GM23338 (cell line): ENCODE measurements around the gene RNF115. TPM values are rescaled to one million over a fixed set of nuclear protein-coding genes. Genes with fewer than 3 reads are reported as not detected.

Experiments
- ATAC-seq: fragments of 200-7000 bp; cut with Tn5 transposase; 3 replicates; pipeline ENCODE4 v1.9.1; 2020
- DNase-seq: peaks from one replicate; pipeline ENCODE4 v3.0.0-alpha.2; 2015; ENCODE audit warnings: low spot score
- H2AFZ ChIP-seq: fragments of 200-600 bp; sonication (generic); 2 replicates; pipeline ENCODE4 v1.8.0; 2016; ENCODE audit warnings: antibody characterized with exemption, mild to moderate bottlenecking, moderate library complexity
- H3F3A ChIP-seq: fragments of 200-600 bp; sonication (generic); replicated peaks from 2 replicates; pipeline ENCODE4 v1.8.0; 2017; ENCODE audit warnings: antibody characterized with exemption, mixed run types, low read depth
- H3K27ac ChIP-seq: fragments of 200-600 bp; sonication (generic); 2 replicates; pipeline ENCODE4 v1.6.1; 2016; ENCODE audit warnings: low read depth
- H3K27me3 ChIP-seq: fragments of 200-600 bp; sonication (generic); 2 replicates; pipeline ENCODE4 v1.8.0; 2016; ENCODE audit warnings: mild to moderate bottlenecking, mixed run types, moderate library complexity; ENCODE audit not compliant: insufficient read depth
- H3K36me3 ChIP-seq: fragments of 200-600 bp; sonication (generic); 2 replicates; pipeline ENCODE4 v1.8.0; 2016; ENCODE audit warnings: mild to moderate bottlenecking; ENCODE audit not compliant: insufficient read depth
- H3K4me1 ChIP-seq: fragments of 200-600 bp; sonication (generic); 2 replicates; pipeline ENCODE4 v1.8.0; 2016; ENCODE audit warnings: mild to moderate bottlenecking, moderate library complexity; ENCODE audit not compliant: insufficient read depth
- H3K4me2 ChIP-seq: fragments of 200-600 bp; sonication (generic); 2 replicates; pipeline ENCODE4 v1.7.1; 2017; ENCODE audit warnings: mixed run types
- H3K4me3 ChIP-seq: fragments of 200-600 bp; sonication (generic); 2 replicates; pipeline ENCODE4 v1.6.1; 2016; ENCODE audit warnings: mixed run types
- H3K79me2 ChIP-seq: fragments of 200-600 bp; sonication (generic); replicated peaks from 2 replicates; pipeline ENCODE4 v1.8.0; 2017; ENCODE audit warnings: mild to moderate bottlenecking; ENCODE audit not compliant: insufficient read depth
- H3K9me2 ChIP-seq: fragments of 200-600 bp; sonication (generic); 2 replicates; pipeline ENCODE4 v1.8.0; 2017; ENCODE audit not compliant: insufficient read depth
- H4K20me1 ChIP-seq: fragments of 200-600 bp; sonication (generic); replicated peaks from 2 replicates; pipeline ENCODE4 v1.8.0; 2017; ENCODE audit warnings: mild to moderate bottlenecking; ENCODE audit not compliant: insufficient read depth
- H3K27ac Mint-ChIP-seq: 2 replicates; pipeline ENCODE4 v1.8.0; 2020; ENCODE audit warnings: inconsistent platforms, mild to moderate bottlenecking, moderate library complexity, mixed read lengths
- H3K27me3 Mint-ChIP-seq: 3 replicates; pipeline ENCODE4 v1.8.0; 2022; ENCODE audit warnings: low read depth, mild to moderate bottlenecking, moderate library complexity, mixed read lengths, inconsistent platforms; ENCODE audit not compliant: insufficient read depth, poor library complexity
- H3K36me3 Mint-ChIP-seq: 3 replicates; pipeline ENCODE4 v1.8.0; 2021; ENCODE audit warnings: low read depth, mild to moderate bottlenecking, inconsistent platforms, moderate library complexity, mixed read lengths
- H3K4me1 Mint-ChIP-seq: 3 replicates; pipeline ENCODE4 v1.8.0; 2020; ENCODE audit warnings: mild to moderate bottlenecking, inconsistent platforms, mixed read lengths
- H3K4me3 Mint-ChIP-seq: 3 replicates; pipeline ENCODE4 v1.8.0; 2021; ENCODE audit warnings: moderate library complexity, mild to moderate bottlenecking, inconsistent platforms, mixed read lengths
- H3K9me3 Mint-ChIP-seq: 3 replicates; pipeline ENCODE4 v1.8.0; 2020; ENCODE audit warnings: moderate library complexity, mild to moderate bottlenecking, inconsistent platforms, mixed read lengths
- CTCF ChIP-seq, 2 experiments: fragments of 200-600 bp in 1 of 2; sonication (generic) in 1 of 2; conservative IDR thresholded peaks; 2 replicates each; pipeline versions ENCODE4 v1.5.1 to v1.6.1; 2016 to 2017; ENCODE audit warnings: antibody characterized with exemption in 2 of 2, low read depth in 2 of 2, mild to moderate bottlenecking in 2 of 2, moderate library complexity in 1 of 2
- ETS1 ChIP-seq: IDR thresholded peaks from 2 replicates; pipeline ENCODE4 v1.6.1; 2016; ENCODE audit warnings: antibody characterized with exemption
- EZH2phosphoT487 ChIP-seq: fragments of 200-600 bp; sonication (generic); IDR thresholded peaks from one replicate; pipeline ENCODE4 v1.8.1; 2018; ENCODE audit warnings: antibody characterized with exemption; ENCODE audit not compliant: unreplicated experiment
- NANOG ChIP-seq: IDR thresholded peaks from 2 replicates; pipeline ENCODE4 v1.6.1; 2016; ENCODE audit warnings: antibody characterized with exemption, borderline replicate concordance
- POLR2AphosphoS5 ChIP-seq: IDR thresholded peaks from 2 replicates; pipeline ENCODE4 v1.6.1; 2016; ENCODE audit warnings: antibody characterized with exemption, low read depth
- REST ChIP-seq: IDR thresholded peaks from one replicate; pipeline ENCODE4 v1.6.1; 2018; ENCODE audit warnings: antibody characterized with exemption; ENCODE audit not compliant: unreplicated experiment
- STAT1 ChIP-seq: IDR thresholded peaks from one replicate; pipeline ENCODE4 v1.6.1; 2016; ENCODE audit warnings: antibody characterized with exemption; ENCODE audit not compliant: unreplicated experiment
- ZNF331 ChIP-seq: fragments of 250-450 bp; sonication (Bioruptor Pico); IDR thresholded peaks from 2 replicates; pipeline ENCODE4 v1.5.0; 2020; ENCODE audit warnings: low read depth, mild to moderate bottlenecking, moderate library complexity
- polyA plus RNA-seq: library from polyadenylated mRNA; unstranded; fragments of >200 nt; fragmentation: Nextera tagmentation; extraction: Ambion mirVana; gene quantifications from 2 replicates; pipeline ENCODE4 v1.2.1, GENCODE V29; 2016
- total RNA-seq: library from RNA; depleted of rRNA; stranded (reverse); fragments of >200 nt; shearing (Covaris generic); gene quantifications from 2 replicates; pipeline ENCODE4 v1.2.3, GENCODE V29; 2014

Gene RNF115
- total and polyA plus RNA-seq, 2 experiments from 2014 or later, result 10.6 to 10.9 TPM

GRCh38 chr1:145849356-145850160 lies 25.7 kb upstream of the RNF115 start (continued):
- TF ChIP-seq EZH2phosphoT487 (no peak), ETS1 (no peak)

GRCh38 chr1:145847827-145848226 lies 23.9 kb upstream of the RNF115 start:
- no peak overlapping the region for H3K27ac ChIP-seq
- ATAC-seq, result no peak
- Mint-ChIP-seq H3K27ac (no peak overlapping the region), H3K27me3 (peaks cover 2% of the 10 kb centered on the region), H3K9me3 (no peaks in the 10 kb centered on the region), H3K4me1 (peaks cover 5% of the 10 kb centered on the region; the same call in 2 of the 3 replicates), H3K4me3 (no peak overlapping the region), H3K36me3 (peaks cover 36% of the 10 kb centered on the region)
- no peak overlapping the region for H3K4me3 ChIP-seq
- DNase-seq, result no peak
- H4K20me1 ChIP-seq, result peaks cover 3% of the 10 kb centered on the region; the same call in 1 of the 2 replicates
- no peak overlapping the region for H2AFZ ChIP-seq
- no peaks in the 10 kb centered on the region; the same call in 1 of the 2 replicates for H3K4me1 ChIP-seq
- H3K4me2 ChIP-seq, result no peak overlapping the region
- peaks cover 11% of the 10 kb centered on the region for H3K36me3 ChIP-seq
- H3K27me3 ChIP-seq, result no peaks in the 10 kb centered on the region
- no peaks in the 10 kb centered on the region for H3K9me2 ChIP-seq
- peaks cover 9% of the 10 kb centered on the region; the same call in 1 of the 2 replicates for H3F3A ChIP-seq
- TF ChIP-seq ZNF331 (no peak), REST (no peak), POLR2AphosphoS5 (no peak), EZH2phosphoT487 (no peak), STAT1 (no peak)
- no peaks in the 10 kb centered on the region for H3K79me2 ChIP-seq

- peaks cover 5% of the 10 kb centered on the region; the same call in 2 of the 3 replicates for H3K4me1 Mint-ChIP-seq
- no peak overlapping the region for H3K27ac ChIP-seq
- ATAC-seq, result peak; percentile 78
- peaks cover 41% of the 10 kb centered on the region for H3K36me3 Mint-ChIP-seq
- H3K4me2 ChIP-seq, result peak overlapping the region; percentile 94
- H2AFZ ChIP-seq, result peak overlapping the region; percentile 90
- no peaks in the 10 kb centered on the region for H3K9me3 Mint-ChIP-seq
- H3K27me3 Mint-ChIP-seq, result peaks cover 2% of the 10 kb centered on the region
- no peaks in the 10 kb centered on the region for H3K9me2 ChIP-seq
- peaks cover under 1% of the 10 kb centered on the region; the same call in 1 of the 2 replicates for H4K20me1 ChIP-seq
- peaks cover 9% of the 10 kb centered on the region; the same call in 1 of the 2 replicates for H3F3A ChIP-seq
- H3K79me2 ChIP-seq, result no peaks in the 10 kb centered on the region
- H3K4me3 Mint-ChIP-seq, result no peak overlapping the region
- peak; percentile 75 for DNase-seq
- H3K4me3 ChIP-seq, result peak overlapping the region; percentile 87
- 0 out of 2 replicates have a peak overlapping the region, but pooled peaks have one; percentile 52 for H3K27ac Mint-ChIP-seq
- H3K27me3 ChIP-seq, result no peaks in the 10 kb centered on the region
- H3K36me3 ChIP-seq, result peaks cover 21% of the 10 kb centered on the region
- TF ChIP-seq NANOG (no peak), ETS1 (no peak), CTCF (conservative IDR thresholded peaks at IDR 0.05; ENCODE audit: low read depth in 2 of 2) (peak; percentile 67 to 77), STAT1 (no peak)
- H3K4me1 ChIP-seq, result no peaks in the 10 kb centered on the region; the same call in 1 of the 2 replicates
These were observed 22.3 kb upstream of the RNF115 start for GRCh38 chr1:145846201-145846612.
